HG03280 (cell line): ENCODE measurements around the gene TMEM80.

Source experiments
- ATAC-seq: cut with Tn5 transposase; IDR thresholded peaks from one replicate; pipeline ENCODE4 v1.9.1; 2021; ENCODE audit warnings: mild to moderate bottlenecking, moderate library complexity; ENCODE audit not compliant: unreplicated experiment

Gene TMEM80

DNA sequence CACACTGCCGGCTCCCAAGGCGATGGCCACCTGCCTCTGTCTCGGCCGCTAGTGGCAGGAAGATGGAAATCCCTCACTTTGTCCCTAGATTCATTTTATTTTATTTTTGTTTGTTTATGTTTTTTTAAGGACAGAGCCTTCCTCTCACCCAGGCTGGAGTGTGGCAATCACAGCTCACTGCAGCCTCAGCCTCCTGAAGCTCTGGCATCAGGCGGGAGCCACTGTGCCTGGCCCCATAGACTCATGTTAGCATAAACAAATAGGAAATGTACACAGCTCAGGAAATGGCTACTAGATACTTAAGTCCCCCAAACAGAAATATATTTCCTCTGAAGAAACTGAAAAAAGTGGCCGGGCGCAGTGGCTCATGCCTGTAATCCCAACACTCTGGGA, 3.5 kb downstream of the TMEM80 start:
- no peak for ATAC-seq

- no peak for ATAC-seq
Measured at GRCh38 chr11:699753-700152, 4.1 kb downstream of the TMEM80 start.

GRCh38 chr11:701741-702461, 6.3 kb downstream of the TMEM80 start:
- no peak for ATAC-seq

DNA sequence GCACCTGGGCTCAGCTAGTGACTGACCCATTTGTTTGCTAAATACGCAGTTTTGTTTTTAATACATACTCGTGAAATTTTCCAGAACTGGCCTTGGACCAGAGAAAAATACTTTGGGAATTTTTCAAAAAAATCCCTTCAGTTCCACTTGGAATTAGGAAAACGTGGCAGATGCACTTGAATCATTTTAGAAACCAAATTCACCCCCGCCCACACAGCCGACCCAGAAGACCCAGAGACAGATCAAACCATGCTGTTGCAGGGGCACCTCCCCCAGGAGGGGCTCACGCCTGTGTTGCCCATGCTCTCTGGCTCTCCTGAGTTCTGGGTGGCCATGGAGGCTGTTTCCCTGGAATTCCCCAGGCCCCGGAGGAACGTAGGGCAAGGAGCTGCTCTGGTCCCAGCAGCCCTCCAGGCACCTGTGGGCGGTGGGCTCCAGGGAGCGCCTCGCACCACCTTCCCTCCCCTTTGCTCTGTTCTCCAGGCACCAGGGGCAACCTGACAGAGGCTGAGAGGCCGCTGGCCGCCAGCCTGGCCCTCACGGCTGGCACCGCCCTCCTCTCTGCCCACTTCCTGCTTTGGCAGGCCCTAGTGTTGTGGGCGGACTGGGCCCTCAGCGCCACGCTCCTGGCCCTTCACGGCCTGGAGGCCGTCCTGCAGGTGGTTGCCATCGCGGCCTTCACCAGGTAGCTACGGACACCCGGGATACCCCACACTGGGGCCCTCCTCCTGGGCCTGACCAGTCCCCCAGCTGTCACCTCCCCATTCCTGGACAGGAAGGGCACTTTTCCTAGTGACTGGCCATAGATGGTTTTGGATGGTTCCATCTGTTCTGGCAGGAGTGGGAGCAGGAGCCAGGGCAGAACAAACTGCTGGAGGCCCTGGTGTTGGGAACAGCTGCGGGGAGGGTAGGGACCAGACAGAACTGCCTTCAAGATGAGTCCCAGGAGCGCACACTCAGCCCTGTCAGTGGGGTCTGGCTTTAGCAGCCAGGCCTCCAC, 7.1 kb downstream of the TMEM80 start:
- no peak for ATAC-seq

DNA sequence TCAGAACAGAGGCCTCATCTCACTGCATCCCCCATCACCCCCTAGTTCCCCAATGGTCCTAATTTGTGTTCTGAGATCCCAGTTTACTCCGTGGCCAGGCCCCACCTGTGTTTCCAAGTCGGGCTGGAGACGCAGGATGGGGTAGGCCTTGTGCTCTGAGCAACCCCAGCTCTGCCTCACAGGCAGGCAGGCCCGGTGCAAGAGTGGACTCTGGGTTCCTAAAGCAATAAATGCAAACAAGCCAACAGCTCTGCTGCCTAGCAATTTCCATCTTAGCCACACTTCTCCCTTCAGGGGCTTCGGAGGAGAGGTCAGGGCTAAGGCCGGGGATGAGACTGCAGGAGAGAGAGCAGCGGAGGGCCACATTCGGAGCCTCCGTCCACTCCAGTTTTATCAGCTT, 7.9 kb downstream of the TMEM80 start:
- ATAC-seq: no peak

- ATAC-seq: no peak
Measured at GRCh38 chr11:704228-704674, 8.6 kb downstream of the TMEM80 start.

GRCh38 chr11:704781-705645, 9.4 kb downstream of the TMEM80 start:
- no peak for ATAC-seq

DNA sequence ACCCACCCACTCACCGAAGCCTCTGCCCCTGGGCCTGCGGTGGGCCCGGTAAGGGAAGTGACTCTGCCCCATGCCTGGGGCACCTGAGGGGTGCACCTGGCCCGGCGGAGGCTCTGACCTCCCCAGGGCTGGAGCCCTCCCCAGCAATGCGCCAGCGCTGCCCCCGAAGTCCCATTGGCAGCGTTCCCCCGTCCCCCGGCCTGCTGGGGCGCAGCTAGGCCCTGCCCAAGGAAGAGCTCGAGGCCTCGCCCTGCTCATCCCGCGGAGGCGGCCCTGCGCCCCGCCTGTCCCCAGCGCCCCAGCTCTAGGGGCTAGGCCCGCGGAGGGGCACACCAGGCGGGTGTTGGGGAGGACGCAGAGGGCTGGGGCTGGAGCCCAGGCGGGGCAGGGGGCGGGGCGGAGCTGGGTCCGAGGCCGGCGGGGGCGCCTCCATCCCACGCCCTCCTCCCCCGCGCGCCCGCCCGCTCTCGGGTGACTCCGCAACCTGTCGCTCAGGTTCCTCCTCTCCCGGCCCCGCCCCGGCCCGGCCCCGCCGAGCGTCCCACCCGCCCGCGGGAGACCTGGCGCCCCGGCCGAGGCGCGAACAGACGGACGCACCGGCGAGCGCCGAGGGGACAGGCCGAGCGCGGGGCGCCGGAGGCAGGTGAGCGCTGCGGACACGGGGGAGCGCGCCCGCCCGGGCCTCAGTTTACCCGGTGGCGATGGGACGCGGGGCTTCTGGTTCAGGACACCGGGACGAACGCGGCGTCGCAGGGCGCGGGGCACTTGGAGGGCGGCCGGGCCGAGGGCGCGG, 10.2 kb downstream of the TMEM80 start, which contains the start of gene EPS8L2:
Gene EPS8L2 (plus strand): TSS at position 586 of the 793 bp plus-strand sequence. CDS start 3,177 bp downstream, outside the sequence.
- ATAC-seq: no peak

GRCh38 chr11:706439-706956, 10.9 kb downstream of the TMEM80 start:
- no peak for ATAC-seq

GRCh38 chr11:706957-707816, 11.6 kb downstream of the TMEM80 start:
- no peak for ATAC-seq

DNA sequence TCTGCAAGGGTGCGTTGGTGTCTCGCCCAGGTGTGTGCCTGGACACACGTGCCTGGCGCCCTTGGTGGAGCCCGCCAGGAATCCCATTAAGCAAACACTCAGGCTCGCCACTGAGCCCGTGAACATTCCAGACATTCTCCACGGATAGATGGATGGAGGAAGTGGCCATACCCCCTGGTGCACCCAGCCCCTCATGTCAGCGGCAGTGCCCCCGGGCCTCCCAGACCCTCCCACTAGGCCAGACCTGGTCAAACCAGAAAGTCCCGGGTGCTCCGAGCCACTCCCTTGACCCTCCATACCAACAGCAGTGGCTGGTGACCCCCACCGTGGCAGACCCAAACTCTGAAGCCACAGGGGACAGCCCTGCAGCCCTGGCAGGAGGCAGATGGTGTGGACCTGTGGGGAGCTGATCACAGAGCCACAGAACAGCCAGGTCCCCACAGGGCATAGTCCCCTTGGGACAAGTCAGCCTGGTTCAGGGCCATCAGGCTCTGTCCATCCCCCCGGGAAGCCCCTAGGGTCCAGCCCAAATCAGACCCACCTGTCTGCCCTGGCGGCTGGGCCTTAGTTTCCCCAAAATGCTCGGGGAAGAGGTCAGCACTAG, 12.3 kb downstream of the TMEM80 start:
- no peak for ATAC-seq

DNA sequence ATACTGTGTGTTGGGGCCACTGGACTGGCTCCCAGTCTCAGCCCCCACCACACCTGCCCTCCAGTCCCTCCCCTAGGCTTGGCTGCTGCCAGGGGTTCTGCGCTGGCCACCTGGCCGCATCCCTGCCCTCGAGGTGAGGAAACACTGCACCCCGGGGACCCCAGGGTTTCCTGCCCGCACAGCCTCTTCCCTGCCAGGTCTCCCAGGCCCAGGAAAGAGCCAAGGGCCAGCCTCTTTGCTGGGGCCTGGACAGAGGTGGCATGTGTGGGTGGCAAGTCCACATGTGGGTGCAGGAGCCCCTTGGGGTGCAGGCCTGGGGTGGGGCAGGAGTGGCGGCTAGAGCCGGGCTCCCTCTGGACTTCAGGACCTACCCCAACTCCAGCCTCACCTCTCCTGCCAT, 12.9 kb downstream of the TMEM80 start:
- no peak for ATAC-seq

DNA sequence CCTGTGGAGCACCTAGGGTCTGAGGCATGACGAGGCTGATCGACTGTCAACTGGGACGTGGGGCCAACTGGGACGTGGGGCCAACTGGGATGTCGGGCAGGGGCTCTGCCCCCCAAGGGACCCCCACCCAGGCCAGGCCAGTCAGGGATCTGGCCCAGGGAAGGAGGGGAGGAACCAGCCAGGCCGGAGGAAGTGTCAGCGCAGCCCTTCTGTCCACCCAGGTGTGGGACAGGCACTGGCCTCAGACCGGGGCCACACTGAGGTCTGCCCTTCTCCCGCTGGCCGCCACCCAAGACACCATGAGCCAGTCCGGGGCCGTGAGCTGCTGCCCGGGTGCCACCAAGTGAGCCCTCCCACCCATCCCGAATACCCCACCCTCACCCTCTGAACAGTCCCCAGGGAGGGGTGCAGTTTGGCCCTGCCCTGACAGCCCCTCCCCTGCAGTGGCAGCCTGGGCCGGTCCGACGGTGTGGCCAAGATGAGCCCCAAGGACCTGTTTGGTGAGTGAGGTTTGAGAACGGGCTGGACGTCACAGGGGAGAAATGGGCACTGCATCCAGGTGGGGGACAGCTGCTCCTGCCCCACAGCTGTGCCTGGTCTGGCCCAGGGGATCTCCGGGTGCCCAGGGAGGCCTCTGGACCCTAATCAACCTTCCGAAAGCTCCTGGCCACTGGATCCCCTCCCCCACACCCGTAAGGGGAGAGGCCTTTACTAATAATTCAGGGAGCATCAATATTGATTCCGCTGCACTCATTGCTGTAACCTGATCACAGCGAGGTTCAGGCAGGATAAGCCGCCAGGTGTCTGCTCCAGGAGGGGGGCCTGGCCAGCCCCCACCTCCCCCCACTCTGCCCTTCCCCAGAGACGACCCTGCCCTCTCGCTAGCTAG, 13.7 kb downstream of the TMEM80 start:
- no peak for ATAC-seq

DNA sequence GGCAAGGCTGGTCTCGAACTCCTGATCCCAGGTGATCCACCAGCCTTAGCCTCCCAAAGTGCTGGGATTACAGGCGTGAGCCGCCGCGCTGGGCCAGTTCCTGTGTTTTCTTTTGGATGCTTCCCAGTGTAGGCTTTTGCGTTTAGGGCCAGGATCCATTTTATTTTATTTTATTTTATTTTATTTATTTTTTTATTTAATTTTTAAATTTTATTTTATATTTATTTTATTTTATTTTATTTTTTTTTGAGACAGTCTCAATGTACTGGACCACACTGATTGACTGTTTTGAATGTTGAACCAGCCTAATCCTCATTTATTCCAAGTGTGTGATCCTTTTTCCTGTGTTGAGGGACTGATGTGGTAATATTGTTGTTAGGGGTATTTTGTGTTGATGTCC, 18.8 kb downstream of the TMEM80 start:
- no peak for ATAC-seq

- ATAC-seq: no peak
Measured at GRCh38 chr11:719214-720016, 23.8 kb downstream of the TMEM80 start.

DNA sequence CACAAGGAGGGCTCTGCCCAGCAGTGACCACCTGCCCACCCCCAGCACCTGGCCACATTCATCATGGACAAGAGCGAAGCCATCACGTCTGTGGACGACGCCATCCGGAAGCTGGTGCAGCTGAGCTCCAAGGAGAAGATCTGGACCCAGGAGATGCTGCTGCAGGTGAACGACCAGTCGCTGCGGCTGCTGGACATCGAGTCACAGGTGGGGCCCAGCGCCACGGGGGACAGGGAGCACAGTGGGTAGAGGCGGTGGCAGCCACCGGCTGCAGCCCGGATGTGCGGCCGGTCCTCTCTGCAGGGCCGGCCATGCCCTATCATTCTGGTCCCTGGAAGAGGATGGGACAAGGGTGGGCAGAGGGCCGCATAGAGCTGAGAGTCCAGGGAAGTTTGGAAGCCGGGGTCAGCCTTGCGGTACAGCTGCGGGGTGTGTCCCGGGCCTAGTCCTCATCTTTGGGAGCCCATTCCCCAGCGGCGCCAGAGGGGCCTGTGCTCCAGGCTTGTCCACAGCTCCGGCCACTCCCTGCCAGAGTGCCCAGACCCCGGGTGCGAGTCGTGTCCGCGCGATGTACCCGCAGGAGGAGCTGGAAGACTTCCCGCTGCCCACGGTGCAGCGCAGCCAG, 24.5 kb downstream of the TMEM80 start:
- no peak for ATAC-seq
